Embryonic facial prominence (tissue), 1 donor: ENCODE measurements around the gene CEP250.
"Not testable (repeated sequence)": the region's sequence is repeated elsewhere in the genome, so short reads cannot be mapped to it uniquely, and the experiment has no call there.

ENCODE experiments used
- DNase-seq: peaks from one replicate; pipeline ENCODE4 v3.0.0-alpha.2; 2016; ENCODE audit errors: extremely low spot score

Gene CEP250

DNA sequence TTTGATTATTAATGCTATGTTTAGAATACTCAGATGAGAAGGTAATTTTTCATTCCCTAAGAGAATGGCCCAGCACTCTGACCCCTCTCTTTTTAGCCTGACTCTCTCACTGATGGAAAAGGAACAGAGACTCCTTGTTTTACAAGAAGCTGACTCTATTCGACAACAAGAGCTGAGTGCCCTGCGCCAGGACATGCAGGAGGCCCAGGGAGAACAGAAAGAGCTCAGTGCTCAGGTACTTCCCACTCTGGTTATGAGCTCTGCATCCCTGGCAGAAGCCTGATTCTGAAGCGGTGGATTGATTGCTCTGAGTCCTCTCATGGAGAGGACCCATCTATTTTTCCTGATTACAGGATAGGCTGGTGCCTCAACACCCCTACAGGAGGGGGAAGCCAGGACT, 41.1 kb downstream of the CEP250 start:
- DNase-seq = no peak

GRCh38 chr20:35497320-35497719, 41.9 kb downstream of the CEP250 start:
- DNase-seq = no peak

DNA sequence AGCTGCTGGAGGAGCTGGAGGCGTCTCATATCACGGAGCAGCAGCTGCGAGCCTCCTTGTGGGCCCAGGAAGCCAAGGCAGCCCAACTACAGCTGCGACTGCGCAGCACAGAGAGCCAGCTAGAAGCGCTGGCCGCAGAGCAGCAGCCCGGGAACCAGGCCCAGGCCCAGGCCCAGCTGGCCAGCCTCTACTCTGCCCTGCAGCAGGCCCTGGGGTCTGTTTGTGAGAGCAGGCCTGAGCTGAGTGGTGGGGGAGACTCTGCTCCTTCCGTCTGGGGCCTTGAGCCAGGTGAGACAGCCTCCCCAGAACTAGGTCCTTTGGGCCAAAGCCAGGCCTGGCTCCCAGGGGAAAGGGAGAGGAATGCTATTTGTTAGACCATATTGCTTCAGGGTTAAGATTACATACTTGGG, 42.4 kb downstream of the CEP250 start:
- DNase-seq = no peak

GRCh38 chr20:35499271-35499670, 43.9 kb downstream of the CEP250 start:
- DNase-seq = no peak

GRCh38 chr20:35502352-35502751, 47.0 kb downstream of the CEP250 start:
- DNase-seq = no peak

DNA sequence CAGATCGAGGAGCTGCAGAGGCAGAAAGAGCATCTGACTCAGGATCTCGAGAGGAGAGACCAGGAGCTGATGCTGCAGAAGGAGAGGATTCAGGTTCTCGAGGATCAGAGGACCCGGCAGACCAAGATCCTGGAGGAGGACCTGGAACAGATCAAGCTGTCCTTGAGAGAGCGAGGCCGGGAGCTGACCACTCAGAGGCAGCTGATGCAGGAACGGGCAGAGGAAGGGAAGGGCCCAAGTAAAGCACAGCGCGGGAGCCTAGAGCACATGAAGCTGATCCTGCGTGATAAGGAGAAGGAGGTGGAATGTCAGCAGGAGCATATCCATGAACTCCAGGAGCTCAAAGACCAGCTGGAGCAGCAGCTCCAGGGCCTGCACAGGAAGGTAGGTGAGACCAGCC, 47.9 kb downstream of the CEP250 start:
- no peak for DNase-seq

GRCh38 chr20:35503841-35504561, 48.6 kb downstream of the CEP250 start:
- no peak for DNase-seq

DNA sequence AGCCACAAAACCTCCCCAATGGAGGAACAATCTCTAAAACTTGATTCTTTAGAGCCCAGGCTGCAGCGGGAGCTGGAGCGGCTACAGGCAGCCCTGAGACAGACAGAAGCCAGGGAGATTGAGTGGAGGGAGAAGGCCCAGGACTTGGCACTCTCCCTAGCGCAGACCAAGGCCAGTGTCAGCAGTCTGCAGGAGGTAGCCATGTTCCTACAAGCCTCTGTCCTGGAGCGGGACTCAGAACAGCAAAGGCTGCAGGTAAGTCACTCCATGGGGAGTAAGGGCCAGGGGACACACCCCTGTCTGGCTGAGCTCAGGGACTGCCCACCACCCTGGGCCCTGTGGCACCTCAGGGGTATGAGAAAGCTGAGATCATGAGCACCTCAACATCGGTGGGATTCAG, 49.4 kb downstream of the CEP250 start:
- no peak for DNase-seq

- DNase-seq = no peak
Observed at GRCh38 chr20:35506179-35506578, 50.8 kb downstream of the CEP250 start.

GRCh38 chr20:35506872-35507638, 51.7 kb downstream of the CEP250 start:
- no peak for DNase-seq

- no peak for DNase-seq
Observed at GRCh38 chr20:35508493-35509218, 53.3 kb downstream of the CEP250 start.

DNA sequence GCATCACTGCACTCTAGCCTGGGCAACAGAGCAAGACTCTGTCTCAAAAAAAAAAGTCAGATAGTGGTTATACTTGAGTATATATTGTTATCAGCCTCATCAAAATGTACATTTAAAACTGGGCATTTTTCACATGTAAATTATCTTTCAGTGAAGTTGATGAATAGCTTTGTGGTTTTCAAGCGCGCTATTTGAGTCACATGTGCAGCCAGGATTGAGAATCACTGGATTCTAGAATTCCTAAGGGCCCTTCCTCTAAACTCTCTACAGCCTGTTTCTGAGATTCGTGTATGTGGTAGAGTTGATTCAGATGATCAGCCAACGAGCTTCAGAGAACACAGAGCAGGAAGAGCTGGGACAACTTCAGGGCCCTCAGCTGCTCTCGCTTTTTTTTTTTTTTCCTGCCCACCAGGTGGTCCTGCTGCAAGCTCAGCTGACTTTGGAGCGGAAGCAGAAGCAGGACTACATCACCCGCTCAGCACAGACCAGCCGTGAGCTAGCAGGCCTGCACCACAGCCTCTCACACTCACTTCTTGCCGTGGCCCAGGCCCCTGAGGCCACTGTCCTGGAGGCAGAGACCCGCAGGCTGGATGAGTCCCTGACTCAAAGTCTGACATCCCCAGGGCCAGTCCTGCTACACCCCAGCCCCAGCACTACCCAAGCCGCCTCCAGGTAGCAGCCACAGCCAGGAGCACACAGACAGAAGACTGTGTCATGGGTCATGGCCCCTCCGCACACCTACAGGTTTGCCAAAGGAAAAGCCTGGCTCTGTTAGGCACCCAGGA, 55.7 kb downstream of the CEP250 start:
- no peak for DNase-seq

DNA sequence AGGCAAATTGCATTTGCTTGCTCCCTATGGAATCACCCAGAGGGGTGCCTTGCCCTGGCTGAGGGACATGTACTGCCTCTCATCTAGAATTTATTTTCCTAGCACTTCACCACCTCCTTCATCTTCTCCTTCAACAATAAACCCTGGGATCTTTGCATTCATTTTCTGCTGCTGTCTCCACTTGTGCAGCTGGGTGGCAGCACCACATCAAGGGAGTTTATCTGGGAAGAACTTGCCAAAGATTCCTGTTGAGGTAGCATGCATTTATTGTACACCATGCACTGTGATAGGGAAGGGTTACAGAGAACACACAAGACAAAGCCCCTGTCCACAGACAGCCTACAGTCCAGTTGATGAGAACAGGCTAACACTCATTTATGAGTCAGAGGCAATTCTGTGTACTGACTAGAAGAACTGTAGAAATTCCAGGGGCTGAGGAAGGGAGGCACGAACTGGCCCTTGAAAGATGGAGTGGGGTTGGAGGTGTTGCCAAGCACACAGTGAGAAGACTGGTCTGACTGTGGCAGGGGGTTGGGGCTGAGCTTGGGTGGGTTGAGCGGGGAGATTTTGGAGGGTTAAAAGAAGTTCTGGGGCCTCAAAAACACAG, 56.5 kb downstream of the CEP250 start:
- no peak for DNase-seq

DNA sequence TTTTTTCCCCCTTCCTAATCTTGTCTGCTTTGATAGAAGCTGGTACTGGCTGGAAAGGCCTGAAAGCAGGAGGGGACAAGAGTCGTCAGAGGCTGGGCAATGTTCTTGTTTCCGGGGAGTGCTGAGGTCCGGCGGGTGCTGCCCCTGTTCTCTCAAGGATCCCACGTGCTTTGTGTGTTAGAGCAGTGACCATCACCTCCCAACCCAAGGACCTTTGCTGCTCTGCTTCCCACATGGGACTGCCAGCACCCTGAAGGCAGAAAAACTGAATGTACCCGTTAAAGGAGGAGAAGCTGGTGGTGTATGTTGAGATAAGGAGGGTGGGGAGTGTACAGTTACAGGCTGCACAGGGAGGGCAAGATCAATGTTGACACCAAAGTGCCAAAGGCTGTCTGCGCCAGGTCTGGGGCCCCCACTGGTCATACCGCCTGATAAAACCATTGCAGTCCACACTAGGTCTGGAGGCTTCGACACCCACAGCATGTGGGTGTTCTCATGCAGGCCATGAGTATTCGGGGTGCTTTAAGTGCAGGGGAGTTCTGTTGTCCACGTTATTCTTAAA, 59.1 kb downstream of the CEP250 start:
- no peak for DNase-seq

- DNase-seq = no peak
Observed at GRCh38 chr20:35515341-35515740, 59.9 kb downstream of the CEP250 start.

DNA sequence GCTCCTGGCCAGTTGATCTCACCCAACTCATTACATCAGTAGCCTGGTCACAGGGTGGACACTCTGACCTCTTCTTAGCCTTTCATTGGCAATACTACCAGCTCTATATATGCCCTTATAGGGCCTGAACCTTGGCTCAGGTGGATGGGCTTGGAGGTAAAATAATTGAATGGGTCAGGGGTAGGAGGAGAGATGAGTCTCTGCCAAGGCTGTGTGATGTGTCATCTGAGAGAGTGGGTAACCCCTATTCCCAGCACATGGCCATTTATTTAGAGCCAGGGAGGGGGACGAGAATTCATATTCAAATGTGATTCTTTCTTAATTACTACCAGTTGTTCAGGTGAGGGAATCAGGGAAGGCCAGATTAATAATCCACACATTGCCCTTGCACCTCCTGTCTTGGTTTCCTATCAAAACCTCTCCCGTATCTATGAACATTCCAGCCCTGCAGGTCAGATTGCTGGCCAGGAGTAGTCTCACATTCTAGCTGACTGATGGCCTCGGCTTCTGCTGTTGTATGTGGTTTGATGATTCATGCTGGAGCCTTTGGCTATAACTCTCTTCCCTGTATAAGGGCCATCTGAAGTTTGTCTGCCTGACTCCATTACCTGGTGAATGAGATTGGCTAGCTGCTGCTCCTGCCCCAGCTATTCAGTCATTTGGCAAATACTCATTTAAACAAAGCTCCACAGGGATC, 60.7 kb downstream of the CEP250 start:
- no peak for DNase-seq

- no peak for DNase-seq
Observed at GRCh38 chr20:35517125-35517524, 61.7 kb downstream of the CEP250 start.

DNA sequence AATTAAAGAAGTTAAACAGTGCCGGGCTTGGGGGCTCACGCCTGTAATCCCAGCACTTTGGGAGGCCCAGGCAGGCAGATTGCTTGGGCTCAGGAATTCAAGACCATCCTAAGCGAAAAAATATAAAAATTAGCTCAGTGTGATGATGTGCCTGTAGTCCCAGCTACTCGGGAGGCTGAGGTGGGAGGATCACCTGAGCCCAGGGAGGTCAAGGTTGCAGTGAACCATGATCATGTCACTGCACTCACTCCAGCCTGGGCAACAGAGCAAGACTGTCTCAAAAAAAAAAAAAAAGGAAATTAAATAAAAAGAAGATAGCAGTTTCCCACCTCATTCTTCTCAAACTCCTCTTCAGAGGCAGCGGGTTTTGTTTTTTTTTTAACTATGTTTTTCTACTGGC, 62.4 kb downstream of the CEP250 start:
- DNase-seq = not testable (repeated sequence)

GRCh38 chr20:35518955-35519354, 63.6 kb downstream of the CEP250 start:
- no peak for DNase-seq

GRCh38 chr20:35523298-35523888, 68.0 kb downstream of the CEP250 start:
- no peak for DNase-seq
